ENCODE measurements around the gene GPR37L1.

GPR37L1 gene, protein sequence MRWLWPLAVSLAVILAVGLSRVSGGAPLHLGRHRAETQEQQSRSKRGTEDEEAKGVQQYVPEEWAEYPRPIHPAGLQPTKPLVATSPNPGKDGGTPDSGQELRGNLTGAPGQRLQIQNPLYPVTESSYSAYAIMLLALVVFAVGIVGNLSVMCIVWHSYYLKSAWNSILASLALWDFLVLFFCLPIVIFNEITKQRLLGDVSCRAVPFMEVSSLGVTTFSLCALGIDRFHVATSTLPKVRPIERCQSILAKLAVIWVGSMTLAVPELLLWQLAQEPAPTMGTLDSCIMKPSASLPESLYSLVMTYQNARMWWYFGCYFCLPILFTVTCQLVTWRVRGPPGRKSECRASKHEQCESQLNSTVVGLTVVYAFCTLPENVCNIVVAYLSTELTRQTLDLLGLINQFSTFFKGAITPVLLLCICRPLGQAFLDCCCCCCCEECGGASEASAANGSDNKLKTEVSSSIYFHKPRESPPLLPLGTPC

DNA sequence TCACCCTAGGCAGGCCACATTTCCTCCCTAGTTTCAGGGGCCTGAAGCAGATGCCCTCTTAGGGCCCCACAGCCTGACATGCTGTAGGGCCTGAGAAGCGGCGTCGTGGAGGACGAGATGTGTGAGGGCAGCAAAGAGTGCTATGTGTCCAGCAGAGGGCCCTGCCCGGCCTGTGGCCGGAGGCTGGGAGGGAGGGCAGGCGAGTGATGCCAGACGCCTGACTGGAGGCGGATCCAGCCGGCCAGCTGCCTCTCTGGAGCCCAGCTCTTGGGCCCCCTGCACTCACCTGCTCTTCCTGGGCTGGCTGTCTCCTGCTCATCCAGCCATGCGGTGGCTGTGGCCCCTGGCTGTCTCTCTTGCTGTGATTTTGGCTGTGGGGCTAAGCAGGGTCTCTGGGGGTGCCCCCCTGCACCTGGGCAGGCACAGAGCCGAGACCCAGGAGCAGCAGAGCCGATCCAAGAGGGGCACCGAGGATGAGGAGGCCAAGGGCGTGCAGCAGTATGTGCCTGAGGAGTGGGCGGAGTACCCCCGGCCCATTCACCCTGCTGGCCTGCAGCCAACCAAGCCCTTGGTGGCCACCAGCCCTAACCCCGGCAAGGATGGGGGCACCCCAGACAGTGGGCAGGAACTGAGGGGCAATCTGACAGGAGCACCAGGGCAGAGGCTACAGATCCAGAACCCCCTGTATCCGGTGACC is at the start of gene GPR37L1:
TSS of gene GPR37L1 (plus strand) at position 279 of the 697 bp plus-strand sequence. CDS start at position 326, 47 bp downstream.
- DNase-seq: no peak

DNA sequence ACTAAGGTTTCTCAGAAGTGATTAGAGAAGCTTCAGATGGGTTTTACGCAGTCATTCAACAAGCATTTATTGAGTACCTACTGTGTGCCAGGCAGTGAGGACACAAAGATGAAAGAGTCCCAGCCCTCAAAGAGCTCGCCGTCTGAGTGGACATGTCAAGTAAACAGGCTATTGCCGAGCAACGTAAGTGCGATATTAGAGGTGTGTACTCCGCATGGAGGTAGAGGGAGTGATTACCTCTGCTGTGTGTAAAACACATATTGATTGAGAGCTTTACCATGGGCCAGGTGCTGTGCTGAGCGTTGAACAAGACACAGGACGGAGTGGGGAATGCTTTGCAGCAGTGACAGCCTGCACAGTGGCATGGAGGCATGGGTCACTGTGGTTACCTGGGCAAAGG is 49.5 kb upstream of the GPR37L1 start:
- DNase-seq: no peak

DNA sequence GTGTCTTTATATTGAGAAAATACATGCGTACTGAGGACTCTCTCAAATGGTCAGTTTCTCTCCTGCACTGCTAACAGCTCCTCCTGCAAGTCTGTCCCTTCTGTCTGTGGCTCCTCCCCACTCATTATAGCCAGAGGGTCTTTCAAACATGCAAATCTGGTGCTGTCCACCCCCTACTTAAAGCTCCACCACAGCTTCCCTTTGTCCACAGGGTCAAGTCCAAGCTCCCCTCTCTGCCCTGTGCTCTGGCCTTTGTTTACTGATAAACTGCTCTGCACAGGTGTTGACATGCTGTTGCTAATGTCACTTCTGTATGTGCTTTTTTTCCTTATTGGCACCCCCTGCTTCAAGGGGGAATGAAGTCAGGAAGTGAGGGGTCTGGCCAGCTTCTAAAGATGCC is 47.7 kb upstream of the GPR37L1 start:
- no peak for DNase-seq

DNA sequence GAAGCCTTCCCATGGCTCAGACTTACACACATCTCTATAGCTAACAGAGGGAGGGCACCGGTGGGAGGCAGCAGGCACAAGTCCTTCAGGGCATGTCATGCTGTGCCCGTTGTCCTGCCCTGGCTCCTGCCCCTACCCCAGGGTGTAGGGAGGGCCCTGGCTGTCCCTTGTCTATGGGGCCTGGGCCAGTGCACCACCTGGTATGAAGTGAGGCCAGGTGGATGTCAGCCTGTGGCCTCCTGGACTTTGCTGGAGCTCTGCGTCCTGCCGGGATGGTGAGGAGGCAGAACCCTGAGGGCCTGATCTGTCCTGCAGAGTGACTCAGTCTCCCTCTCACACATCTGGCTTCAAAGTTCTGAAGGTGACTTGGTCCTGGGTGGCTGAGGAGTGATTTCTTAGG is 47.3 kb upstream of the GPR37L1 start:
- no peak for DNase-seq

DNA sequence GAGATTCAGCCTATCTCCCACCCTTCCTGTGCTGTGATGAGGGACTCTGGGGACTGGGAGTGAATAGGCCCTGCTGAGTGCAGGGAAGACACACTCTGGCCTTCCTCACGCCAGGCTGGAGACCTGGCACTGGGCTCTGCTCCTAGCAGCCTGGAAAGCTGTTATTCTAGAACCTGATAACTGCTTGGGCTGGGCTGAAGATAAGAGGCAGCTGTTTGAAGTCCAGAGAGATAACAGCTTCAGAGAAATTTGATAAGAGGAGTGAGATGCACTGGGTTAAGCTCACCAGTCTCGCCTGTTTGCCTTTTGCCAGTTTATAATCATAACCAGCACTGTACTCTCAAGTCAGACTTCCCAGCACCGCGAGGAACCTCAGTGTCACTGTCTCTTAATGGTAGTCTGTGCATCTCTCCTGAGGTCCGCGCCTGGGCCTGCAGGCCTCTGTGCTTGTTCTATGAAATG is 46.6 kb upstream of the GPR37L1 start:
- no peak for DNase-seq

DNA sequence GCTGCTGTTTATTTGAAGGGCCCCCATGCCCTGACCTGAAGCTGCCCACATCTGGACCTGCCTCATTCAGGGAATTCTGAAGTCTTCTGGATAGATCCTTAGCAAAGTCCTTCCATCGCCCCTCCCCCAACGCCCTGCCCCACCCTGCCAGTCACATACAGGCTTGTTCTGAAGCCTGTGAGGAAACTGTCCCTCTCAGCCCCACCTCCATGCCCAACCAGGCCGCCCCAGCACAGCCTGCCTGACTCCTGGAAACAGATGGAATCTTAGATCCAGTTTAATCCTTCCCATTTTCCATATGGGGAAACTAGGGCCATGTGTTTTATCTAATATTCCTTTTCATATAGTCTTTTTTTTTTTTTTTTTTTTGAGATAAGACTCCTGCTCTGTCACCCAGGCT is 44.5 kb upstream of the GPR37L1 start:
- no peak for DNase-seq

DNA sequence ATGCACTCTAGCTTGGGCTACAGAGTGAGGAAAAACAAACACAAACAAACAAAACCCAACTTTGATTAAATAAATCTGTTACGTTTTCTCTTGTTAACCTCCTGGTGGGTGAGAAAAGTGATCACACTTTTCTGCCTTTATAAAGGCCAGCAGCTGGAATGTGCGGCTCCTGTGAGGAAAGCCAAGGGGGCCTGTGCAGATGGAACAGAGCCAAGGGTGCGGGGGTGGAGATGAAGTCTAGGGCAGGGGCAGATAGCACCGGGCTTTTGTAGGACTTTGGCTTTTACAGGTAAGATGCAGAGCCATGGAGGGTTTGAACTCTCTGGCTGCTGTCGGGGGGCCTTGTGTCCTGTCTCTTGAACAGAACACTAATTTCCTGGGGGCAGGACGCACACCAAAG is 40.7 kb upstream of the GPR37L1 start:
- no peak for DNase-seq

DNA sequence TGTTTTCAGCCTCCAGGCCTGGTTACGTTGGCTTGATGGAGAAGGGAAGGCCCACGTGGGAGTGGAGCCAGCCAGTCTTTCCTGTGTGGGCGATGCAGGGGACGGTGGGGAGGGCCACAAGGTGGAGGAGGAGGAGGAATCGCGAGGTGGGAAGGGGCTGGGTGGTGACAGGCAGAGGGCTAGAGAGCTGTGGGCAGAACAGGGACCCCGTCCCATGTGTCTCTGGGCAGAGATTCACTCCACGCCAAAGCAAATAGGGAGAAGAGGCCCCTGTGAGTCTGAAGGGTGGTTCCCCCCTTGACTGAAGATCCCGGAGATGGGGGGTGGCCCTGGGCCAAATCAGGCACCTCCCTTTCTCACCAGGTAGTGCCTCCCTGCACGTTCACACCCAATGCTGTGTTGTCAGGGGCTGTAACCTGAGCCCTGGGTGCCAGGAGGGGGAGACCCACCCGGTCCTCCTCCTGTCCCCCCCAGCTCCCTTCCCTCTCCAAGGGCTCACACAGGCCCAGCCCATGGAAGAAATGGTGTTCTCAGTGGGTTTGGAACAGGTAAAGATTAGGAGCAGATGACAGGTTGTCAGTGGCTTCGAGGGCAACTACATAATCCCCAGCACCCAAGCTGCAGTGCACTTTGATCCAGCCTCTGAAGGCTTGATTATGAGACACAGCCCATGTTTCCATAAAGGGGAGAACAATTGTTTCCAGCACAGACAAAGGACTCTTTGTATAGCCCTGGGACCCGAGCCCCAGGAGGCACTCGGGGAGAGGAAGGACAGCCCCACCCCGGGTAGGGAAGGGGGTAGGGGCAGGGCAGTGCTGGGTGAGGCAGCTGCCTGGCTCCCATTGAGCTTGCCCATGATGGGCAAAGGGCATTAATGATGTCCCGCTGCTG is 37.7 kb upstream of the GPR37L1 start:
- DNase-seq: no peak

DNA sequence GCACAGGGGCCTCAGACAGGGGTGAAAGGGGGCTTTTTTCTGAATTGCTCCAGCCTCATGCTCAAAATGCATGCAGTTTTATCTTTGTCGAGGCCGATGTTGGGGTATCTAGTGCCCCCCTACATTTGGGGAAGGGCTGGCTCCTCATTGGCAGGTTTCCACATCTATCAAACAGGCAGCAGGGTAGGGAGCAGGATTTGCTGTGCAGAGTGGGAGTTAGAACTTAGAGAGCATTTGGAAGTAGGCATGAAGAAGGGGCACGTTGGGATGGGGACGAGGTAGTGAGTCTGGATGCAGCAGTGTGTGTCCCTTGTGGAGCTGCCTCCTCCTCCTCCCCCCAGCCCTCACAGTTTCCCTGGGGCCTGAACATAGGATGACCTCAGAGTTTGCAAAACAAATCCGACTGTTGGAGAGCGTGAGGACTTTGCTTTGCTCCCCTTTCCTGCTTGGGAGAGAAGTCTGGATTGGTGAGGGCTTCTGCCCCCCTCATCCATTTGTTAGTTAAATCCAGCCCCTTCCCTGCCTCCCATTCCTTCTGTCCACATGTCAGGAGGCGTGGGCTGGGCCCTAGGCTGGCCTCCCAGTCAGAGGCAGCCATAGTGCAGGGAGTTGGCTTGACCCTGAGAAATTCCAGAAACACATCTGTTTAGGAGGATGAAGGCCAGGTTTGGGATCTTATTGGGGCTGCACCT is 36.9 kb upstream of the GPR37L1 start:
- no peak for DNase-seq

DNA sequence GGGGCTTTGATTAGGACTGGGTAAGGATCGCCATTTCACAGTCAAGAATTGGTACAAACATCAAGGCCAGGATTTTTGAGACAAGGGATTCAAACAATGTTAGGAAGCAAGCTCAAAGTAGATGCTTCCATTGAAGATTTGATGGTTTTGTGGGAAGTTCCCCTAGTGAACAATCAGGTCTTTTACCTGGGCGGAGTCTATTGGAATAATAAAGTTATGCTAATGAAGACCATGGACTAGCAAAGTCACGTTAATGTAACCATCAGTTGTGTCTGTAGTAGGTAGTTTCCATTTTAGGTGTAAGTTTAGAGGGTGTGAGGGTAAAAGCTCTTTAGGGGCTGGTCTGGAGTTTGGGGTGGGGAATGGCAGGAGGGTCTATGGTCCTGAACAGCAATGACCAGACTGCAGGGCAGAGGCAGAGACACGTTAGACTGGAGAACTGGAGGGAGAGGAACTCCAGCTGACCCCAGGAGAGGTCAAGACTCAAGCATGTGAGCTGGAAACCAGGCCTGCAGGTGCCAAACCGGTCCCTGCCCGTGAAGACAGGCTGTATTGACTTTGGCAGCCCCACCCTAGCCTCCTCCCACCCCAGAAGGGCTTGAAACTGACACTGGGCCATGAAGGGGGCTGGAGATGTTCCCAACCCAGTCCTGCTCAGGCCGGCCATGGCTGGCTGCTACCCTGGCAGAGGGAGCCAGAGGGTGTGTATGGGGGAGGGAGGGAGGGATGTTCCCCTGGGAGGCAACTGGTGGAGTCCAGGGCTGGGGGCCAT is 36.0 kb upstream of the GPR37L1 start:
- no peak for DNase-seq

DNA sequence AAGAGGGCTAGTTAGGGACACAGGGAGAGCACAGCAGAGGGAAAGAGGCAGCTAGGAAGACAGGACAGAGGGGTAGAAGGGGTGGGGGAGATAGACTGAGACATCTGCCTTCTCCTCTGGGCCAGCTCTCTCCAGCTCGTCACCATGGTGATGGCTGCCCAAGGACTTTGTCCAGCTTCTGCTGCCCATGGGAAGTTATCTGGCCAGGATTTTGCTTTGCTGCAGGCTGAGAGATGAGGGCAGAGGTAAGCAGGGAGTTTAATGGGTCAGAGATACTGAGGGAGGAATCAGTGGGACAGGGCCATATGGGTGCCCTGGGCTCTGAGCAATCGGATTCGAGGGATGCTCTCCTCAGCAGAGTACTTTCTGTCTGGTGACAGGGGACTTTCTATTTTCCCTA is 34.5 kb upstream of the GPR37L1 start:
- no peak for DNase-seq

DNA sequence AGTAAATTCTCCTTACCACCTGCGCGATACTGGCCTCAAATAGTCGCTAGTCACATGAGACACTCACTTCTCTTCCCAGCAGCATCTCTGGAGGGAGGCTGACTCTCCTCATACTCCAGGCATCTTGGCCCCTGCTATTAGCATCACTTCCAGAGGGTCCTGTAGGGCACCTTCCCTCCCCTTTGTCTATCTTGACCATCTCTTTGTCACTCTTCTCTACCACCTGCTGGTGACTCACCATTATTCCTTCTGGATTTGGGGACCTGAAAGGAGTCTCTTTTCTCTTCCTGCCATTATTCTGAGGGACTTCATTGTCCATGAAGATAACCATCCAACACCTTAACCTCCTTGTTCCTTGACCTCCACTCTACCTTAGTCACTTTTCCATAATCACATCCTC is 31.7 kb upstream of the GPR37L1 start:
- no peak for DNase-seq

DNA sequence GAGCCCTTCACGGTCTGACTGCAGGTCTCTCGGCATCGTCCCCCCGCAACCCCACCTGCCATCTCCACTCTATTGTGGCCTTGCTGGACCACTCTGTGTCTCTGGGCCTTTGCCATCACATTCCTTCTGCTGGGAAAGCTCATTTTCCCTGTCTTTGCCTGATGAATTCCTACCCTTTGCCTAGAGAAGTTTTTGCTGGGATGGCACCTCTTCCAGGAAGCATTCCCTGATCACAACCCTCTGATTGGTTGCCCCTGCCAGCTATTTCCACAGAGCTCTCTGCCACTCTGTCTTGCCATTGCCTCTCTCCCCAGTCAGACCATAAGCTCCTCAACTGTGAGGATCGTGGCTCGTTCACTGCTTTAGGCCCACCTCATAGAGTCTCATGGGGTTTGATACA is 28.9 kb upstream of the GPR37L1 start:
- DNase-seq: no peak

DNA sequence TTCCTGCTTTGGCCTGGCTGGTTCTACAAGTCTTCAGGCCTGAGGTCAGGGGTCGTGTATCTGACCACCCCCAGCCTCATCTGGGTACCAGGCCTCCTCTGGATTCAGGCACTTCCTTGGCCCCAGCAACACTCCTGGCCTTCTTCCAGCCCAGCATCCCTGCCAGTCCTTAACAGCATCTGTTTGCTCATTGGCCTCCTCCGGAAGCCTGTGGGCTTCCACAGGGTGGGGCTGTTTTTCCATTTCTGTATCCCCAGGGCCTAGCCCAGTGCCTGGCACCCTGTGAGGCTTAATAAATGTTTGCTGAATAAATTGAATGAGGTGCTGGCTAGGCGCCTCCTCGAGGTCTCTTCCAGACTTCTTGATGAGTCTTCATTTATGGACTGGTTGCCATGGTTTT is 21.5 kb upstream of the GPR37L1 start:
- DNase-seq: no peak

DNA sequence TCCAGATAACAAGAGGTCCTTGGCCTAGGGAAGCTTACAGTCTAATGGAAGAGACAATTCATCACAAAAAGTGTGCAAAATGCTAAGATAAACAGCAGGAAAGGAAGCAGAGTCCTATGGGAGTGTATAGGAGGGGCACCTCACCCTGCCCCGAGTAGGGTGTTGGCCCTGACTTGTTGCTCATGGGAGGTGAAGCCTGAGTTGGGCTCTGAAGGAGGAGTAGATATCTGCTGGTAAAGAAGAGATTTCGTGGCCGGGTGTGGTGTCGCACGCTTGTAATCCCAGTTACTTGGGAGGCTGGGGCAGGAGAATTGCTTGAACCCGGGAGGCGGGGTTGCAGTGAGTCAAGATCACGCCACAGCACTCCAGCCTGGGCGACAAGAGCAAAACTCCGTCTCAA is 18.6 kb upstream of the GPR37L1 start:
- DNase-seq: no peak

DNA sequence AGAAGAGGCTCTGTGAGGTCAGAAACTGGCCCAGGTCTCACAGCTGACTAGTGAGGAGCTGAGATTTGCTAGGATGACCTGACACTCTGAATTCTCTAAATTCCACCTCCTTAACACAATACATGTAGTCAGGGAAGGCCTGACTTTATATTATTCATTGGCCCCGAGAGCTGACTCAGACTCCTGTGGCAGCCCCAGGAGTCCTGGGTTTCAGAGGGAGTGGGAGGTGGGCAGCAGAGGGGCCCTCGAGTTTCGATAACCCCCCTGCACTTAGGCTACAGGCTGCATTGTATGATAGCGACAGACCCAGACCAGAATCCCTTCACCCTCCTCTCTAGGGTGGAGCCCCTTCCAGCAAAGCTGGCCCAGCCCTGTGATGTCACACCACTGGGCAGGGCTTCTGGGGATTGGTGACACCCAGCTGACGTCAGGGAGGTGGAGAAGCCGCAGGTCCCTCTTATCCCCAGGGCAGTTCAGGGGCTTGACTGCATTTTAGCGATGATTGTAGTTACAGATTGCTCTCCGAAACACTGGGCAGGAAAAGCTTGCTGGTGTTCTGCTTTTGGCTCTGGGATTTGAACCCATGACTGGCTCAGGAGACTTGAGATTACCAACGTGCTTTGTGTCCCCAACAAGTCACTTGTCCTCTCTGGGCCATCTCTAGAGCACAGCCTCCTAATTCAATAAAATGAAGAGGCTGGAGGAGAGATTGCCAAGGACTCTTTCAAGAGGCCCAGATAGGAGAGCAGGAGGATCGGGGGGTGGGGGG is 17.0 kb upstream of the GPR37L1 start:
- no peak for DNase-seq

DNA sequence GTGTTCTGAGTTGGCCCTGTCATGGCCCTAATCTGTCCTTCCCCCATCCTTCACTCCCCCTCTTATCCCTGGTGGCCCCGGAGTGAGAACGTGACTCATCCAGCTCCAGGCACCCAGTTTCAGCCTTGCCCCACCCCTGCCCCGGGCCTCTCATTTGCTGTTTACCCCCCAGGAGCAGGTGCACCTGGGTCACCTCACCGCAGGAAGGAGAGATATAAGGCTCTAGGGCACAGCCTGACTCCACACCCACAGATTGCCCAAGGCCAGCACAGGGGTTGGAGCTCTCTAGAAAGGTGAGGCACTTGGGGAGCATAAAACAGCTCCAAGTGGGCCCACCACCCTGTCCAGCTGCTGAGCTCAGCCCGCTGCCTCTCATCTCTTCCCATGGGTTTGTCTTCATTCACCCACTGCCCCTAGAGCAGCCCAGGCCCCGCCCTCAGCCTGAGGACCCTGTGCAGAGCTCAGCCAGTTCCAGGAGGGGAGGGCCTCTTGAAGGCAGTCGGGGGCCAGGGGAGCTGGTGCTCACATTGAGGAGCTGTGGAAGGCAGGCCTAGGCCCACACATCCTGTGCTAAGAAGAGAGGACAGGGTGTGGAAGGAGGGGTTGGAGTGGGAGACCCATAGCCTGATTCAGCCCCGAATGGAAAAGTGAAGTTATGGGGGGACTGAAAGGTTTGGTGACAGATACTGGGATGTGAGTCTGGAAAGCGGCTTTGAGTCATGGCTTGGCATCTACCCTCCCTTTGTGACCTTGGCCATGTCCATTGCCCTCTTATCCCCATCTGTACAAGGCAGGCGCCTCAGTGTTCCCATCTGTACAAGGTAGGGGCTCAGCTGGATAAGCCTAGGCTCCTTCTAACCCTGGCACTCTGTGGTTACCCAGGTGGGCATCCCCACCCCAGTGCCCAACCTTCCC is 16.1 kb upstream of the GPR37L1 start:
- no peak for DNase-seq

DNA sequence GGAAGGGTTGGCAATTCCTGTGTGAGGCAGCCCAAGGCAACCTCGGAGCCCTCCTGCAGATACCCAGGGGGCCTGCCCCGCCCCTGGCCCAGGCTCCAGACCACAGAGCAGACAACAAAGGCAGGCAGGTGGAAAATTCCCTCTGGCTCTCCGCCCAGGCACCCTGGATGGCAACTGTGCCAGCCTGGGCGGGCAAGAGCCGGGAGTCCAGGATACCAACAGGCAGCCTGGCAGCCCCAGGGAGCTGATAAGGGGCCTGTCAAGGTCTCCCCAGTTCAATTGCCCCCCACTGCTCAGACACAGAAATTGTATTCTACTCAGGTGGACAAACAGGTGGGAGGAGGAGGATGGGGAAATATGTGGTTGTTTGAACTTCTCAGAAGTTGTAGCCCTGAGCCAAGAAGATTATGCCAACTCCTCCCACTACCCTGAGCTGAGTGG is 15.4 kb upstream of the GPR37L1 start:
- DNase-seq: no peak

DNA sequence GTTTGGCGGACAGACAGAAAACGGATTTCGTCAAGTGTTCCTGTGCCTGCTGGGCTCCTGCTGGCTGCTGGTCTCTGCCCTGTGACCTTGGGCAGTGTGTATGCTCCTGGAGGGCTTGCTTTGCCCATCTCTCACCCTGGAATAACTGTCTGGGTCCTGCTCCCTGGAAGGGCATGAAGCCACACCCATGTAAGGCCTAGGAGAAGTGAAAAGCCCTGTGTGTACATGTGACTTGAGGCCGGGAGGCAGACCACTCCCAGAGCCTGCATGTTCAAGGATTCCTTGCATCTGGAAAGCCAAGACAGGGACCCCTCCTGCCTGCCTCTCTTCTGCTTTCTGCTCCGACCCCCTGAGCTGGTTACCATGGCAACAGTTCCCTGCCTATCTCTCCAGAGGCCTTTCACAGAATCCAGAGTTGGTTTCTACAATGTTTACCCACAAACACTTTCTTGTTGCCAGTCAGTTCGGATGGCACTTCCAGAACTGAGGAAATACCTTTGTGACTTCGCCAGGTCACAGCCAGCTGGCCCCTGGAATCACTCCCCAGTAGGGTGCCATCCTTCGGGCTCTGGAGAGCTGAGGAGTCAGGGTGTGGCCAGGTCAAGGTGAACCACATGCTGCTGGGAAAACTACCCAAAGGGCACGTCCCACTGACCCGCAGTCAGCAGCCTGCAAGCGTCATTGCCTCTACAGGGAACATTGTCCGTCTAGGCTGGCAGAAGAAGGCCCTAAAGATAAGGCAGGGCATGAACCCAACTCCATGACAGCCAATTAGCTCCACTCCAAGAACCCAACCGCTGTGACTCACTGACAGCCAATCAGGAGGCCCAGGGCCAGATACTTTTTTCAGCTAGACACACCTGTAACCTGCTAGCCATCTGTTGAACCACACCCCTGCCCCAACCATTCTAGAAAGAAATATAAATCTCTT is 14.7 kb upstream of the GPR37L1 start:
- no peak for DNase-seq

All from stimulated activated naive CD4-positive, alpha-beta T cell (primary cell).